ENCODE data around the gene LIAS. TPM values are rescaled to one million over a fixed set of nuclear protein-coding genes. Genes with fewer than 3 reads are reported as not detected.
"Not testable (repeated sequence)": the region's sequence is repeated elsewhere in the genome, so short reads cannot be mapped to it uniquely, and the experiment has no call there.

LIAS gene
- total RNA-seq, 1 experiment from 2014 or later = 16.0 TPM

GRCh38 chr4:39515669-39516401 is 57.0 kb downstream of the LIAS start:
- H3K36me3 ChIP-seq = peaks cover 16% of the 10 kb centered on the region
- not testable (repeated sequence) for H3K9me3 ChIP-seq, H3K27me3 ChIP-seq, DNase-seq, H3K4me3 ChIP-seq

GRCh38 chr4:39516407-39516966 is 57.6 kb downstream of the LIAS start:
- Histone ChIP-seq H3K9me3 (no peaks in the 10 kb centered on the region), H3K4me3 (no peak overlapping the region), H3K36me3 (peaks cover 16% of the 10 kb centered on the region), H3K27me3 (no peaks in the 10 kb centered on the region)
- no peak for DNase-seq

GRCh38 chr4:39518484-39518883 is 59.6 kb downstream of the LIAS start:
- peaks cover 10% of the 10 kb centered on the region; the same call in 1 of the 2 replicates for H3K36me3 ChIP-seq
- DNase-seq = no peak
- H3K4me3 ChIP-seq = no peak overlapping the region
- no peaks in the 10 kb centered on the region for H3K9me3 ChIP-seq
- H3K27me3 ChIP-seq = no peaks in the 10 kb centered on the region

GRCh38 chr4:39521253-39521919 is 62.5 kb downstream of the LIAS start:
- no peak for DNase-seq
- no peaks in the 10 kb centered on the region for H3K27me3 ChIP-seq
- no peaks in the 10 kb centered on the region for H3K9me3 ChIP-seq
- H3K4me3 ChIP-seq = no peak overlapping the region
- peaks cover 12% of the 10 kb centered on the region; the same call in 1 of the 2 replicates for H3K36me3 ChIP-seq

DNA sequence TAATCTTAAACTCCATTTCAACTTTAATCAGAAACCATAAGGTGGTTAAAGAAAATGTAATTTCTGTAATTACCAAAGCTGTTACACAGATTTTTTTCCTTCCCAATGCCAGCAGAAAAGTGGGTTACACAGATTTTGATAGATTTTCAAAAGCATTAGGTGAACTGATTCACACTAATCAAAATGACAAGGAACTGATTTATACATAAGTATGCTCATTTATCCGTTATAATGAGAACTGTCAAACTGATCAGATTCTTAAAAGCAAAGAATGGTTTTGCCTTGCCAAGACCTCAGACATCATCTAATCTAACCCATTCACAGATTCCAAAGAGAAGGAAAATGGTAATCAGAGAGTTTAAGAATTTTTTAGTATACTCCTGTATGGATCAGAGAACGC is 63.2 kb downstream of the LIAS start:
- peaks cover 12% of the 10 kb centered on the region; the same call in 1 of the 2 replicates for H3K36me3 ChIP-seq
- no peak for DNase-seq
- H3K4me3 ChIP-seq = no peak overlapping the region
- no peaks in the 10 kb centered on the region for H3K9me3 ChIP-seq
- H3K27me3 ChIP-seq = no peaks in the 10 kb centered on the region

DNA sequence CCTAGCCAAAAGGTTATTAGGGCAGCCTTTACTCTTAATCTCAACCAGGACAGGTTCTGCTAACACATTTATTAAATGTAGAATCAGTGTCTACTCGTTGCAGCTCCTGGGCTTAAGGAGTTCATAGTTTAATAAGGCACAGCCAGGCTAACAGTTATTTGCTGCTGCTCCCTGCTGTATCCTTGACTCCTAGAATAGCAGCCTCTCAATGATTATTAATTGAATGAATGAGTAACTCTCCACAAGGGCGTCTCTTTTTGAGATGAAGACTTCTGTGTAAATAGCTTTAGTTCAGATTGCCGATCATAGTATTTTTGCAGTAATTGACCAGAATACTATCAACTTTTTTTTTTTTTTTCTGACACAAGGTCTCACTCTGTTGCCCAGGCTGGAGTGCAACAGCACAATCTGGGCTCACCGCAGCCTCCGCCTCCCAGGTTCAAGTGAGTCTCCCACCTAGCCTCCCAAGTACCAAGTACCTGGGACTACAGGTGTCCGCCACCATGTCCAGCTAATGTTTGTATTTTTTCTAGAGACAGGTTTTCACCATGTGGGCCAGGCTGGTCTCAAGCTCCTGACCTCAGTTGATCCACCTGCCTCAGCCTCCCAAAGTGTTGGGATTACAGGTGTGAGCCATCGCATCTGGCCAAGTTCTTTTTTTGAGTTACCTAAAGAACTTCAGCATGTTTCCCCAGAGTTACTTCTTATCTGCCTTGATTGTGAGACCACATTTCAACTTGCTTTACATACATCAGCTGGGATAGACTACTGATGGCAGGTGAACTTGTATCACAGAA is 65.5 kb downstream of the LIAS start:
- DNase-seq = no peak
- Histone ChIP-seq H3K36me3 (peaks cover 5% of the 10 kb centered on the region; the same call in 1 of the 2 replicates), H3K27me3 (no peaks in the 10 kb centered on the region), H3K4me3 (no peak overlapping the region), H3K9me3 (no peaks in the 10 kb centered on the region)

DNA sequence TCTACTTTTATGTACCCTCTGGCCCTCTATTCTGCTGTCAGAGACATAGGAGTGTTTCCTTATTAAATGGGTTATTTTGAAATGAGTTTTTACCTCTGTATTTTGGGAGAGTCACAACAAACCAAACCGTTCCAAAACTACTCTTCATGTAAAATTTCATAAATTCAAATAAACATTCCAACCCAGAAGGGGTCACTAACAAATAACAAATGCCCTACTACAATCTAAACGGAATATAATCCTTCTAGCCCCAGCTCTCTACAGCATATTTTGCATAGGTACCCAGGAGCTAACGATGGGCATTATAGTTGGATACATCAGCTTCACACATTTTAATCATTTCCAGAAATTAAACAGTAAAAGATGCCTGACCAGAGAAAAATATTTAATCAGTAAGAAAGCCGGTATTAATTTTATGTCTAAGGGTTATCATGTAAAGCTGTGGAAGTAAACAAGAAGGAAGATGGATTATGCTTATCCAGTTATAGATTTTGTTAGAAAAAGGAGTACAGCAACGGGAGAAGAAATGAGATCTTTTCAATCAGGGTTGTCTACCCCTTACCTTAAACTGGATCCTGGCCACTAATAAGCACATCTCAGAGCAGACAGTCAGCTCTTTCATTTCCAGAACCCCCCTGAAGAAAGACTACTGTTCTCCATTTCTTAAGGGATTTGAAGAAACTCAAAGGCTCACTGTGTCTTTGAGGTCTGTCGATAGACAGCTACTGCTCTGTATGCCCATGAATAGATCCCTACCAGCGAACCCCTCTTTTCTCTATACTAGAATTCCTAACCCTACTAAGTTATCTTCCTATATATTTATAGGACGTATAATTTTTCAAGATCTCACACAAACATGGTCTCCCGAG is 67.2 kb downstream of the LIAS start:
- Histone ChIP-seq H3K9me3 (no peaks in the 10 kb centered on the region), H3K27me3 (no peaks in the 10 kb centered on the region), H3K36me3 (peaks cover 2% of the 10 kb centered on the region; the same call in 1 of the 2 replicates), H3K4me3 (peak overlapping the region; percentile 73)
- DNase-seq = no peak

GRCh38 chr4:39526765-39527295 is 68.0 kb downstream of the LIAS start:
- H3K36me3 ChIP-seq = peaks cover 2% of the 10 kb centered on the region; the same call in 1 of the 2 replicates
- DNase-seq = no peak
- peaks cover 2% of the 10 kb centered on the region; the same call in 1 of the 2 replicates for H3K9me3 ChIP-seq
- H3K4me3 ChIP-seq = peak overlapping the region; percentile 73
- no peaks in the 10 kb centered on the region for H3K27me3 ChIP-seq

- Histone ChIP-seq H3K36me3 (peaks cover 2% of the 10 kb centered on the region; the same call in 1 of the 2 replicates), H3K9me3 (peaks cover 2% of the 10 kb centered on the region; the same call in 1 of the 2 replicates), H3K4me3 (peak within 1 kb of the TSS; percentile 73), H3K27me3 (no peaks in the 10 kb centered on the region)
- peak; percentile 96 for DNase-seq
Observed at GRCh38 chr4:39527296-39528060, 68.6 kb downstream of the LIAS start, which contains the start of gene UGDH. Gene UGDH (minus strand): TSS chr4:39527439. CDS start chr4:39521512, 5,927 bp downstream.

GRCh38 chr4:39528061-39528465 is 69.2 kb downstream of the LIAS start:
- Histone ChIP-seq H3K27me3 (no peaks in the 10 kb centered on the region), H3K9me3 (peaks cover 2% of the 10 kb centered on the region; the same call in 1 of the 2 replicates), H3K4me3 (peak overlapping the region; percentile 73), H3K36me3 (peaks cover 2% of the 10 kb centered on the region; the same call in 1 of the 2 replicates)
- DNase-seq = peak; percentile 89

Other genes starting within 250 kb of the LIAS start
- 35.6 and 46.0 TPM in 2 replicates for gene RFC1, start 92.7 kb upstream of the LIAS start, total RNA-seq (2014; rRNA removed; shearing (Covaris generic); ENCODE audit: low replicate concordance)
- not detected in 2 replicates for gene KLB, start 52.1 kb upstream of the LIAS start, total RNA-seq (2014; rRNA removed; shearing (Covaris generic); ENCODE audit: low replicate concordance)
- 1,371 and 1,840 TPM in 2 replicates for gene RPL9, start 134 bp upstream of the LIAS start, total RNA-seq (2014; rRNA removed; shearing (Covaris generic); ENCODE audit: low replicate concordance)
- gene UGDH, start 68.4 kb downstream of the LIAS start, total RNA-seq (2014; rRNA removed; shearing (Covaris generic); ENCODE audit: low replicate concordance) = 62.1 and 72.0 TPM in 2 replicates
- gene SMIM14, start 179.8 kb downstream of the LIAS start, total RNA-seq (2014; rRNA removed; shearing (Covaris generic); ENCODE audit: low replicate concordance) = 19.0 and 19.5 TPM in 2 replicates
- gene UBE2K, start 239.1 kb downstream of the LIAS start, total RNA-seq (2014; rRNA removed; shearing (Covaris generic); ENCODE audit: low replicate concordance) = 7.9 and 11.7 TPM in 2 replicates

Measured in MG63 (cell line).